Fibroblast of villous mesenchyme (primary cell): ENCODE results near the gene LZTR1. TPM values are rescaled to one million over a fixed set of nuclear protein-coding genes. Genes with fewer than 3 reads are reported as not detected.

Experiments used
- DNase-seq: peaks from one replicate; pipeline ENCODE4 v3.0.0-alpha.2; 2010; ENCODE audit warnings: low read depth
- H3K4me3 ChIP-seq: 2 replicates; pipeline ENCODE4 v1.5.1; 2011; ENCODE audit warnings: low read depth, mild to moderate bottlenecking, low read length
- CTCF ChIP-seq: IDR thresholded peaks from 2 replicates; pipeline ENCODE4 v1.5.1; 2012; ENCODE audit warnings: low read depth, mild to moderate bottlenecking, low read length; ENCODE audit not compliant: insufficient read depth
- total RNA-seq: library from RNA; depleted of rRNA; stranded (reverse); fragments of >200 nt; gene quantifications from 2 replicates; pipeline ENCODE4 v1.2.3, GENCODE V29; 2012

Gene LZTR1
- total RNA-seq, 1 donor: 60.9 TPM

- DNase-seq: no peak
- no peak for TF ChIP-seq CTCF
- H3K4me3 ChIP-seq: no peak overlapping the region
Measured at GRCh38 chr22:20995329-20996030, 13.4 kb downstream of the LZTR1 start.

- DNase-seq: no peak
- H3K4me3 ChIP-seq: no peak overlapping the region
- no peak for TF ChIP-seq CTCF
Measured at GRCh38 chr22:20996031-20996410, 13.9 kb downstream of the LZTR1 start.

- TF ChIP-seq CTCF: no peak
- DNase-seq: no peak
- H3K4me3 ChIP-seq: no peak overlapping the region
Measured at GRCh38 chr22:20996598-20997535, 14.8 kb downstream of the LZTR1 start.

GRCh38 chr22:20997536-20998257 is 15.6 kb downstream of the LZTR1 start:
- DNase-seq: no peak
- no peak for TF ChIP-seq CTCF
- H3K4me3 ChIP-seq: no peak overlapping the region

- no peak for TF ChIP-seq CTCF
- no peak for DNase-seq
- no peak overlapping the region for H3K4me3 ChIP-seq
Measured at GRCh38 chr22:20998411-20999336, 16.6 kb downstream of the LZTR1 start.
